Astrocyte of the cerebellum (primary cell): Measurements from ENCODE around the gene NELFA.

ENCODE experiments used
- DNase-seq: peaks from one replicate; pipeline ENCODE4 v3.0.0-alpha.2; 2011; ENCODE audit warnings: low read depth
- H3K4me3 ChIP-seq: 2 replicates; pipeline ENCODE4 v1.5.1; 2011; ENCODE audit warnings: mild to moderate bottlenecking, low read depth, low read length, moderate library complexity
- in situ Hi-C: cut with HindIII; loops from 2 replicates; pipeline ENCODE4 v1.10.0; 2017; ENCODE audit warnings: low sequenced_read_pairs
- TF ChIP-seq, protein P1 (sequence below): IDR thresholded peaks from 2 replicates; pipeline ENCODE4 v1.5.1; 2012; ENCODE audit warnings: low read length, low read depth, moderate library complexity, mild to moderate bottlenecking; ENCODE audit errors: missing control alignments

Gene NELFA

DNA sequence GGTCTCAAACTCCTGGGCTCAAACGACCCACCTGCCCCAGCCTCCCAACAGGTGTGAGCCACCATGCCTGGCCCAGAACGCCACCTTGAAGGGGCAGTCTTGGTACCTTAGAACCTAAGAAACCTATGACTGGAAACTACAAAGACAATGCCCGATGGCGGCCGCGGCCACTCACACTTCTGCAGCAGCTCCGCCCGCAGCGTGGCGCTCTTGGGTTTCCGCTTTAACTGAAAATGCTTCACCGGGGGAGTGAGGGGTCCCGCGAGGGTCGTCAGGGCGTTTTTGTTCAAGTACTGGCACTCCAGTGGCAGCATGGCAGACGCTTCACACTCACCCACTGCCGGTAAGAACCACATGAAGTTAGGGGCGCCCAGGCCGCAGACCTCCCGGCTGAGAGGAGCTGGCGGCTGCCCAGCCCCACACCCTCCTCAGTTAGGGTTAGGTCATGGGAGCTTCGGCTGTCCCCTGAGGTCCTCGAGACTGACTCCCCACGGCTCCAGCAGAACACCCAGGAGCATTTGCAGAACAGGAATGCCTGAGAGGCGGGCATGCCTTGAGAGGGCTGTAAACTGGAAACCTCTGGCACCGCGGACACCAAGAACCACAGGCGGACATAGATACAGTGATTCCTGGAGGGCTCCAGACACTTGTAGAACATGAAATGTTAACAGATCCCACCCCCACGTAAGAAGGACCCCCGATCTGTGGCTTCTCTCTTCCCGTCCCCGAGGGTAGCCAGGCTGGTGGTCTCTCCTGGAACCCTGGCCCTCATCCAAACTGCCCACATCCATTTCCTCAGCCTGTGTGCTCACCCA, 19.0 kb downstream of the NELFA start:
- TF ChIP-seq, protein P1, sequence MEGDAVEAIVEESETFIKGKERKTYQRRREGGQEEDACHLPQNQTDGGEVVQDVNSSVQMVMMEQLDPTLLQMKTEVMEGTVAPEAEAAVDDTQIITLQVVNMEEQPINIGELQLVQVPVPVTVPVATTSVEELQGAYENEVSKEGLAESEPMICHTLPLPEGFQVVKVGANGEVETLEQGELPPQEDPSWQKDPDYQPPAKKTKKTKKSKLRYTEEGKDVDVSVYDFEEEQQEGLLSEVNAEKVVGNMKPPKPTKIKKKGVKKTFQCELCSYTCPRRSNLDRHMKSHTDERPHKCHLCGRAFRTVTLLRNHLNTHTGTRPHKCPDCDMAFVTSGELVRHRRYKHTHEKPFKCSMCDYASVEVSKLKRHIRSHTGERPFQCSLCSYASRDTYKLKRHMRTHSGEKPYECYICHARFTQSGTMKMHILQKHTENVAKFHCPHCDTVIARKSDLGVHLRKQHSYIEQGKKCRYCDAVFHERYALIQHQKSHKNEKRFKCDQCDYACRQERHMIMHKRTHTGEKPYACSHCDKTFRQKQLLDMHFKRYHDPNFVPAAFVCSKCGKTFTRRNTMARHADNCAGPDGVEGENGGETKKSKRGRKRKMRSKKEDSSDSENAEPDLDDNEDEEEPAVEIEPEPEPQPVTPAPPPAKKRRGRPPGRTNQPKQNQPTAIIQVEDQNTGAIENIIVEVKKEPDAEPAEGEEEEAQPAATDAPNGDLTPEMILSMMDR: no peak
- no peak overlapping the region for H3K4me3 ChIP-seq
- no peak for DNase-seq
- in situ Hi-C loops: no loop called here

DNA sequence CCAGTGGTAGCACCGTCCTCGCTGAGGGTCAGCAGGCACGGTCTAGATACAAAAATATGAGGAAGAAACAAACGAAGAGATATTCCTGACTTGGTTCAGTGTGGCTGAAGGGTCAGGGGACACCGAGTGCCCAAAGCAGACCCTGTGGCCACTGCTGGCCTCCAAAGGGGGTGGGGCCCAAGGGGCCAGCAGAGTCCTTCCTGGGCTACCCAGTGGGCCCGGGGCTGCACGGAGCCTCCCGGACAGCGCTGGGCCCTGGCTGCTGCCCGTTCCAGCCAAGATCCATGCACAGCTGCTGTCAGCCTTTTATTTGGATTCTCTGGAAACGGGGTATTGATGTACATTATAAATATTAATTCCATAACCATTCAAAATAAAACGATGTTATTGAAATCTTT, 20.4 kb downstream of the NELFA start:
- H3K4me3 ChIP-seq: no peak overlapping the region
- DNase-seq: no peak
- TF ChIP-seq, protein P1: no peak
- in situ Hi-C loops: no loop called here

DNA sequence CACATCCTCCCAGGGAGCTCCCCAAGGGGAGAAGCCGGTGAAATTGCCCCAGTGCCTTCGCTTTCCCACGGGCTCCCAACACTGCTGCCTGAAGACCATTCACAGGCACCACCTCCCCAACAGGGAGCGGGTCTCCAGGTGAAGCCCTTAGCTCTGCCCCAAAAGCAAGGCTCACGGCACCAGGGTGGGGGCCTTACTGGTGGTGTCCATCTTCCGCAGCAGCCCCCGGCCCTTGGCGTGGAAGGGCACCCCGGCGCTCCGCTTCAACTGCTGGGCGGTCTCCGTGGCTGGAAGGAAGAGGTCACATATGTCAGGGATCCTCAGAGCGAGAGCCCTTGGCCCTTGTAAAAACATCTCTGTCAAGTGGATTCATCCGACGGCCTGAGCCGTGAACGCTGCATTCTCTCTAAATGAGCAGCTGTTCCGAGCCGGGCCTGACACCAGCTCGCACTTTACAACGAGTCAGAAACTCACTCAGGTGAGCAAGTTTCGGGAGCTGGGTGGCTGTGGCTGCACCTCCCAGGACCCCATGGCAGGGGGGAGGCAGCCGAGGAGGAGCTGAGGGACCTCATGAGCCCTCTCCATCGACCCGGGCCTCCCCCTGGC, 20.9 kb downstream of the NELFA start:
- TF ChIP-seq, protein P1: no peak
- no peak overlapping the region for H3K4me3 ChIP-seq
- in situ Hi-C loops: no loop called here
- no peak for DNase-seq

DNA sequence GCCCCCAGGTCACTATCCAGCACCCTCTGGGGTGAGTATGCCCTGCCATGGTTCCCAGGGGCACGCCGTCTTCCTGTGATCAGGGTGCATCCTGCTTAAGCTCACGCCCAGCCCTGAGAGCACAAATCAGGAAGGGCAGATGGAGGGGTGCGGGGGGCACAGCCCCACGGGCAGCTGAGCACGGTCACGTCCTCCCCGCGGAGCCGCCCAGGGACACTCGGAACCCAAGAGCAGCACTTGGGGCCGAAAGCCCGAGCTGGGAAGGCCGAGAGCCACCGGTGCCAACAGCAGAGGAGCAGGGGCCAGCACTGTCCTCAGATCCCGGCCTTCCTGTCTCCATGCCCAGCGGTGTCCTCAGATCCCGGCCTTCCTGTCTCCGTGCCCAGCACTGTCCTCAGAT, 21.5 kb downstream of the NELFA start:
- DNase-seq: no peak
- TF ChIP-seq, protein P1: no peak
- H3K4me3 ChIP-seq: no peak overlapping the region
- in situ Hi-C loops: no loop called here

DNA sequence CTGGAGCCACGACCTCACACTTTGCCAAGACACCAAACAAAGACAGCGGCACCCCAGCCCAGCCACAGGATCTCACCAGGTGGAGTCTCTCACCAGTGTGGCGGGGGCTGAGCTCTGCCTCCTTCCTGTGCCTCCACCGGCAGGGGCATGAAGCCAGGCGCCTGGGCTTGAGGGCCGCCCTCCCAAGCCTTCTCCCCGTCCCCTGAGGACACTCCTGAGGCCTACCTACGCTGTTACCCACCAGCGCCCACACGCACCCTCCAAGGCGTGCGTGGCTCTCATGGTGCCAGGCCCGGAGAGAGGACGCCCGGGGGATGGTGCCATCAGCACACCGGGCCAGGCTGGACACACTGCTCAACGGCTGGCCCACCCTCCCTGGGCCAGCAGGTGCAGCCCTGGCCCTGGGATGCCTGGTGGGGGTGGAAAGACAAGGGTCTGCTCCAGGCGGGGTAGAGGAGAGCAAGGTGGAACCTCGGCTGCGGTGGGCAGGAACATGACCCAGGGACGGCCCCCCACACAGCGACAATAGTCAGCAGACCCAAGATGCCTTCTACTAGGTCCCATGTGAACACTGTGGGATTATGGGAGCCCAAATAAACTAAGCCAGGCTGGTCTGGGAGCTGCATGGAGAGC, 22.1 kb downstream of the NELFA start:
- TF ChIP-seq, protein P1: no peak
- H3K4me3 ChIP-seq: no peak overlapping the region
- no peak for DNase-seq
- in situ Hi-C loops: no loop called here

DNA sequence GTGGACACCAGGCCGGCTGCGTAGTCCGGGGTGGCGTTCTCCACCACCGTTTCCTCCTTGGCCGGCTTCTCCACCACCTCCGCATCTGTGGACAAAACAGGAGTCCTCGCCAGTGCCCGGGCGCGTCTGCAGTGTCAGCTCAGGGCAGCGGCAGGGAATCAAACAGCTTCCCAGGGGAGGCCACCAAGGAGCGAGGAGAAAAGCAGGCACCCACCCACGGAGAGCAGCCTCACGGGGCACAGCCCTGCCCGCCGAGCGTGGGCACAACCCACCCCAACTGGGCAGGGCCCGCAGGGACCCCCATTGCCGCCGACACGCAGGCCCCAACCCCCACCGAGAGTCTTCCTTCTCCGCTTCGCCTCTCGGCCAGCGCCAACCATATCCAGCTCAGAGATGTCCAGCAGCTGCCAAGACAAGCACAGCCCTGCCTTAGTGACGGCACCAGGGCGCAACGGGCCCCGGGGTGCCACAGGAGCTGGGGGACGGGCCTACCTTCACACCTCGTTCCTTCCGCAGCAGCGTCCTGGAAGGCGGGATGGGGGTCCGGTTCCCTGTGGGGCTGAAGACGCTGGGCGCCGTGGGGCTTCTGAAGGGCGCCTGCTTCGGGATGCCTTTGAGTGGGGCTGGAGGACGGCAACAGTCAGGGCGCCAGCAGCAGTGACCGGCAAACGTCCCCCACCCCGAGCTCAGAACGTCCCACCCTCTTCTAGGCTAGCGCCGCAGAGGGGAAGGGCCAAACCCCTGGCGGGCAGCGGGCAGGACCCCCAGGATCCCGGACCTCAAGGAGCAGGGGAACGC, 22.8 kb downstream of the NELFA start:
- DNase-seq: no peak
- TF ChIP-seq, protein P1: no peak
- H3K4me3 ChIP-seq: no peak overlapping the region
- in situ Hi-C loops: no loop called here
